Hepatocyte (in vitro differentiated cells): ENCODE measurements around the gene COL19A1. TPM values are rescaled to one million over a fixed set of nuclear protein-coding genes. Genes with fewer than 3 reads are reported as not detected.

Experiments
- DNase-seq: peaks from one replicate; pipeline ENCODE4 v3.0.0-alpha.2; 2016; ENCODE audit warnings: low spot score
- H2AFZ ChIP-seq: fragments of 200-600 bp; sonication (generic); 2 replicates; pipeline ENCODE4 v1.6.0; 2016; ENCODE audit warnings: antibody characterized with exemption, mild to moderate bottlenecking
- H3K27ac ChIP-seq: fragments of 200-600 bp; sonication (generic); 2 replicates; pipeline ENCODE4 v1.5.1; 2016; ENCODE audit warnings: mild to moderate bottlenecking
- H3K27me3 ChIP-seq: fragments of 200-600 bp; sonication (generic); 2 replicates; pipeline ENCODE4 v1.6.1; 2016
- H3K36me3 ChIP-seq: fragments of 200-600 bp; sonication (generic); replicated peaks from 2 replicates; pipeline ENCODE4 v1.5.1; 2016; ENCODE audit warnings: low read depth; ENCODE audit not compliant: insufficient read depth
- H3K4me1 ChIP-seq: fragments of 200-600 bp; sonication (generic); 2 replicates; pipeline ENCODE4 v1.5.1; 2016; ENCODE audit warnings: mild to moderate bottlenecking, moderate library complexity; ENCODE audit not compliant: insufficient read depth
- H3K4me2 ChIP-seq: fragments of 200-600 bp; sonication (generic); 2 replicates; pipeline ENCODE4 v1.6.0; 2016
- H3K4me3 ChIP-seq: fragments of 200-600 bp; sonication (generic); 2 replicates; pipeline ENCODE4 v1.5.1; 2016; ENCODE audit warnings: mild to moderate bottlenecking
- H3K79me2 ChIP-seq: fragments of 200-600 bp; sonication (generic); 2 replicates; pipeline ENCODE4 v1.6.0; 2017; ENCODE audit warnings: mild to moderate bottlenecking
- H3K9me2 ChIP-seq: fragments of 200-600 bp; sonication (generic); replicated peaks from 2 replicates; pipeline ENCODE4 v1.6.0; 2017; ENCODE audit warnings: mild to moderate bottlenecking; ENCODE audit not compliant: insufficient read depth
- H3K9me3 ChIP-seq: fragments of 200-600 bp; sonication (generic); 2 replicates; pipeline ENCODE4 v1.5.1; 2016; ENCODE audit warnings: low read depth, mild to moderate bottlenecking
- H4K20me1 ChIP-seq: fragments of 200-600 bp; sonication (generic); 2 replicates; pipeline ENCODE4 v1.6.0; 2016; ENCODE audit warnings: mild to moderate bottlenecking; ENCODE audit not compliant: insufficient read depth, poor library complexity, severe bottlenecking
- EZH2 ChIP-seq: fragments of 200-600 bp; sonication (generic); IDR thresholded peaks from 2 replicates; pipeline ENCODE4 v1.6.1; 2016; ENCODE audit warnings: antibody characterized with exemption, mild to moderate bottlenecking, borderline replicate concordance
- EZH2phosphoT487 ChIP-seq: fragments of 200-600 bp; sonication (generic); IDR thresholded peaks from one replicate; pipeline ENCODE4 v1.6.1; 2018; ENCODE audit warnings: antibody characterized with exemption, mild to moderate bottlenecking, low read depth, moderate library complexity; ENCODE audit not compliant: unreplicated experiment, severe bottlenecking
- WGBS: methylation state at CpG from one replicate; pipeline ENCODE4 v1.1.6; 2016; ENCODE audit warnings: low lambda C conversion rate; ENCODE audit errors: missing lambda C conversion rate; 5-methylcytosine and 5-hydroxymethylcytosine counted together
- polyA plus RNA-seq: library from polyadenylated mRNA; unstranded; fragments of >200 nt; fragmentation: Nextera tagmentation; extraction: Ambion mirVana; gene quantifications from 2 replicates; pipeline ENCODE4 v1.2.1, GENCODE V29; 2016
- total RNA-seq: library from RNA; depleted of rRNA; stranded (reverse); fragments of >200 nt; gene quantifications from 2 replicates; pipeline ENCODE4 v1.2.3, GENCODE V29; 2014
- TF ChIP-seq, protein P1 (sequence below): fragments of 200-600 bp; sonication (generic); IDR thresholded peaks from 2 replicates; pipeline ENCODE4 v1.5.1; 2016; ENCODE audit warnings: antibody characterized with exemption, mild to moderate bottlenecking; ENCODE audit not compliant: poor library complexity

COL19A1 gene
- total and polyA plus RNA-seq, 2 experiments from 2014 or later = 1.1 to 1.2 TPM

DNA sequence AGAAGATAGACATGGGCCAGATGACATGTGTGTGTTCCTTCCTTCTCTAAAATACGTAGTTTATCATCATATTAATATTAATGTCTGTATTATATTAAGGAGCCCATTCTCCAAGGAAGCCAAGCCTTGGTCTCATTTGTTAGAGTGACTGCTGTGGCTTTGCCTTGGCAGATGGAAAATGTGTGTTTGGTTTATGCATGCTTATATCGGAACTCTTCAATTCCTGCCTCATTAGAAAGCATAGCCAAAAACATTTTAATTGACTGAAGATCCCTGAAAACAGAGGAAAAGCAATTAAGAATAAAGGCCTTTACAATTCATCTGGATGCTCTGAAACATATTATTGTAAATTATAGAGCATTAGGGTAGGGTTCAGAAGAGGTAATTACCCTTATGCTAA lies 330.2 kb downstream of the COL19A1 start:
- no peaks in the 10 kb centered on the region for H3K27me3 ChIP-seq
- H3K79me2 ChIP-seq = no peaks in the 10 kb centered on the region
- no peaks in the 10 kb centered on the region for H3K9me2 ChIP-seq
- H3K27ac ChIP-seq = no peak overlapping the region
- no peak overlapping the region for H2AFZ ChIP-seq
- H3K4me3 ChIP-seq = no peak overlapping the region
- H3K4me2 ChIP-seq = no peak overlapping the region
- no peaks in the 10 kb centered on the region for H3K36me3 ChIP-seq
- 88% methylated on average over 2 of the region's 2 CpGs for WGBS
- H3K4me1 ChIP-seq = no peaks in the 10 kb centered on the region
- H4K20me1 ChIP-seq = no peaks in the 10 kb centered on the region
- no peak for TF ChIP-seq EZH2phosphoT487
- TF ChIP-seq EZH2 = no peak
- TF ChIP-seq, protein P1, sequence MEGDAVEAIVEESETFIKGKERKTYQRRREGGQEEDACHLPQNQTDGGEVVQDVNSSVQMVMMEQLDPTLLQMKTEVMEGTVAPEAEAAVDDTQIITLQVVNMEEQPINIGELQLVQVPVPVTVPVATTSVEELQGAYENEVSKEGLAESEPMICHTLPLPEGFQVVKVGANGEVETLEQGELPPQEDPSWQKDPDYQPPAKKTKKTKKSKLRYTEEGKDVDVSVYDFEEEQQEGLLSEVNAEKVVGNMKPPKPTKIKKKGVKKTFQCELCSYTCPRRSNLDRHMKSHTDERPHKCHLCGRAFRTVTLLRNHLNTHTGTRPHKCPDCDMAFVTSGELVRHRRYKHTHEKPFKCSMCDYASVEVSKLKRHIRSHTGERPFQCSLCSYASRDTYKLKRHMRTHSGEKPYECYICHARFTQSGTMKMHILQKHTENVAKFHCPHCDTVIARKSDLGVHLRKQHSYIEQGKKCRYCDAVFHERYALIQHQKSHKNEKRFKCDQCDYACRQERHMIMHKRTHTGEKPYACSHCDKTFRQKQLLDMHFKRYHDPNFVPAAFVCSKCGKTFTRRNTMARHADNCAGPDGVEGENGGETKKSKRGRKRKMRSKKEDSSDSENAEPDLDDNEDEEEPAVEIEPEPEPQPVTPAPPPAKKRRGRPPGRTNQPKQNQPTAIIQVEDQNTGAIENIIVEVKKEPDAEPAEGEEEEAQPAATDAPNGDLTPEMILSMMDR = no peak
- DNase-seq = no peak
- no peaks in the 10 kb centered on the region for H3K9me3 ChIP-seq

DNA sequence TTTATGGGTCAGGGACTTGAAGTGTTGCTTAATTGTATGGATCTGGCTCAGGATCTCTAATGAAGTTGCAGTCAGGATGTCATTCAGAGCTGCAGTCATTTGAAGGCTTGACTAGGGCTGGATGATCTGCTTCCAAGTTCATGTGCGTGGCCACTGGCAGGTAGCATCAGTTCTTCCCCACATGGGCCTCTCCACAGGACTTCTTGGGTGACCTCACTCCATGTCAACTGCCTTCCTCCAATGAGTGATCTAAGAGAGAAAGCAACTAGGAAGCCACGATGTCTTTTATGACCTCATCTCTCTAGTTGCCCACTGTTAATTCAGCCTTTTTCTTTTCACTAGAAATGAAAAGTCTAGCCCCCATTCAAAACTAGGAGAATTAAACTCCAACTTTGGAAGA lies 332.4 kb downstream of the COL19A1 start:
- Histone ChIP-seq H3K4me1 (no peaks in the 10 kb centered on the region), H3K9me3 (no peaks in the 10 kb centered on the region), H3K4me3 (no peak overlapping the region), H3K27me3 (peaks cover 3% of the 10 kb centered on the region), H2AFZ (no peak overlapping the region), H4K20me1 (no peaks in the 10 kb centered on the region), H3K27ac (no peak overlapping the region), H3K4me2 (no peak overlapping the region), H3K9me2 (no peaks in the 10 kb centered on the region), H3K36me3 (no peaks in the 10 kb centered on the region), H3K79me2 (no peaks in the 10 kb centered on the region)
- WGBS = 89% methylated on average over 2 of the region's 2 CpGs
- DNase-seq = no peak
- TF ChIP-seq, protein P1 = no peak
- no peak for TF ChIP-seq EZH2
- no peak for TF ChIP-seq EZH2phosphoT487

DNA sequence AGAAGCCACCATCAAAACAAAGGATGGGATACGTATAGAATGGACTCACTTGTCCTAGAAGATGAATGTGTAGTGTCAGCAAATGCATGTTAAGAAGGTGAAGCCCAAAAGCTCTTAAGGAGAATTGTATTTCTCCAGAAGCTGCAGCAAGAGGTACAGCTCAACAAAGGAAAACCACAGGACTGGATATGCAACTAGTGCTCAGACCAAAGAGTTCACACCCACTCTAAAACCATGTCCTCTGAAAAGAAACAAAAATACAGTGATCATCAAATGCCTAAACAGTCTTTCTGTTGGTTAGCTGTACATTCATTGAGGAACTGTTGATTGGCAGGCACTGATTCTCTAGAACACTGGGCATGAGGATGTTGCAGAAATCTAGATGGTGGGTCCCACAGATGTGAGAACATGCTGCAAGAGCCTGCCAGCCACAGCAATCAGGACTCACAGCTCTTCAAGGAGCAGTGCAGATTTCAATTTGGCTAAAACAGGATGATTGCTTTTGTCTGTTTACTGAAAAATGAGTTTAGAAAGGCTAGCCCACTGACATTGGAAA lies 342.0 kb downstream of the COL19A1 start:
- Histone ChIP-seq H3K27me3 (peaks cover 2% of the 10 kb centered on the region), H2AFZ (no peak overlapping the region), H3K9me3 (no peaks in the 10 kb centered on the region), H3K36me3 (no peaks in the 10 kb centered on the region), H3K9me2 (no peaks in the 10 kb centered on the region), H3K4me2 (no peak overlapping the region), H3K4me1 (no peaks in the 10 kb centered on the region), H3K27ac (no peak overlapping the region), H3K4me3 (no peak overlapping the region), H3K79me2 (no peaks in the 10 kb centered on the region), H4K20me1 (no peaks in the 10 kb centered on the region)
- 81% methylated on average over 1 of the region's 1 CpG for WGBS
- TF ChIP-seq EZH2phosphoT487 = no peak
- TF ChIP-seq EZH2 = no peak
- TF ChIP-seq, protein P1 = no peak
- DNase-seq = no peak

DNA sequence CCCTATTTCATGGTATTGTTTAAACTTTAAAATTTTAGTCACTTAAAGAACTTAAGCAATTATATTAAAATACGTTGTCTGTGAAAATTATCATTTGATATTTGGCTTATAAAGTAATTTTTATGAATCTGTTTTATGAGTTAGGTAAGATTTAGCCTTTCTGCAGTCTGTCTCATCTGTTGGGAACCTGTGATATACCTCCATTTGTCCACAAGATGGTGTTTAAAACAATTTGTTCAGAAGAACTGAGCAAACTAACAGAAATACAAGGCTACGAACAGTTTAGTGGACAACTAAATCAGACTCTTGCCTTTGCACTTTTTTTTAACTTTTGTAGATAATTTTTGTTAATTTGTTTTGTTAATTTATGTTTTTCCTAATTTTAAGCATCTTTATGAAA lies 344.1 kb downstream of the COL19A1 start:
- no peak overlapping the region for H3K4me2 ChIP-seq
- H3K27ac ChIP-seq = no peak overlapping the region
- TF ChIP-seq, protein P1 = peak; percentile 44
- TF ChIP-seq EZH2phosphoT487 = no peak
- no peak overlapping the region for H3K4me3 ChIP-seq
- H3K4me1 ChIP-seq = no peaks in the 10 kb centered on the region
- H4K20me1 ChIP-seq = no peaks in the 10 kb centered on the region
- no peak for DNase-seq
- H3K27me3 ChIP-seq = peaks cover 2% of the 10 kb centered on the region
- H3K9me3 ChIP-seq = no peaks in the 10 kb centered on the region
- H3K36me3 ChIP-seq = no peaks in the 10 kb centered on the region
- no peak overlapping the region for H2AFZ ChIP-seq
- no peaks in the 10 kb centered on the region for H3K79me2 ChIP-seq
- WGBS = 25% methylated on average over 2 of the region's 2 CpGs
- no peaks in the 10 kb centered on the region for H3K9me2 ChIP-seq
